Panc1 (cell line): ENCODE data around the gene SLC7A4. TPM values are rescaled to one million over a fixed set of nuclear protein-coding genes. Genes with fewer than 3 reads are reported as not detected.

Experiments used
- ATAC-seq: fragments of 200-7000 bp; cut with Tn5 transposase; 2 replicates; pipeline ENCODE4 v1.9.1; 2020; ENCODE audit warnings: mild to moderate bottlenecking, moderate library complexity
- BruUV-seq: library from RNA; stranded (reverse); fragments of 400-500 nt; replicated peaks from 2 replicates; lab custom pipeline; 2021; lab: Mats Ljungman, UMichigan
- CTCF ChIA-PET: fragments of 300-600 bp; sonication (Branson Sonifier 250); formaldehyde crosslinking; loops from one replicate; lab custom pipeline; 2022; ENCODE audit warnings: antibody characterized with exemption; lab: Charles Lee
- POLR2A ChIA-PET: fragments of 300-600 bp; sonication (Branson Sonifier 250); formaldehyde crosslinking; loops from one replicate; lab custom pipeline; 2022; ENCODE audit warnings: antibody characterized with exemption; lab: Charles Lee
- DNase-seq: peaks from one replicate; pipeline ENCODE4 v3.0.0-alpha.2; 2010; ENCODE audit warnings: low read depth, low spot score
- H3K27ac ChIP-seq: 2 replicates; pipeline ENCODE4 v1.5.1; 2011; ENCODE audit warnings: mild to moderate bottlenecking, low read length, inconsistent platforms
- H3K27me3 ChIP-seq: fragments of 200-500 bp; sonication (Bioruptor generic); 2 replicates; pipeline ENCODE4 v1.6.0; 2014; ENCODE audit warnings: low read length, inconsistent platforms; ENCODE audit not compliant: control insufficient read depth, insufficient read depth
- H3K36me3 ChIP-seq: fragments of 200-500 bp; sonication (Bioruptor generic); 2 replicates; pipeline ENCODE4 v1.5.1; 2014; ENCODE audit warnings: inconsistent platforms, mild to moderate bottlenecking, low read length, moderate library complexity; ENCODE audit not compliant: control insufficient read depth, insufficient read depth
- H3K4me1 ChIP-seq: 2 replicates; pipeline ENCODE4 v1.5.1; 2011; ENCODE audit warnings: inconsistent platforms, mild to moderate bottlenecking, low read length, moderate library complexity; ENCODE audit not compliant: control insufficient read depth, insufficient read depth
- H3K4me3 ChIP-seq, 2 experiments: 2 replicates each; pipeline ENCODE4 v1.5.1; 2011 to 2012; ENCODE audit warnings: low read depth in 2 of 2, low read length in 2 of 2, mild to moderate bottlenecking in 2 of 2, inconsistent platforms in 1 of 2, moderate library complexity in 1 of 2
- H3K9me3 ChIP-seq: fragments of 200-500 bp; sonication (Bioruptor generic); 2 replicates; pipeline ENCODE4 v1.5.1; 2014; ENCODE audit warnings: low read depth, mild to moderate bottlenecking, inconsistent platforms, low read length, moderate library complexity; ENCODE audit not compliant: control insufficient read depth, insufficient read depth
- CTCF ChIP-seq: fragments of 450-650 bp; IDR thresholded peaks from 2 replicates; pipeline ENCODE4 v1.5.1; 2017; ENCODE audit warnings: mild to moderate bottlenecking
- POLR2AphosphoS5 ChIP-seq: IDR thresholded peaks from 2 replicates; pipeline ENCODE4 v1.6.1; 2012; ENCODE audit warnings: mild to moderate bottlenecking, low read depth, low read length, moderate library complexity
- REST ChIP-seq, 2 experiments: IDR thresholded peaks; 2 replicates each; pipeline ENCODE4 v1.6.1; 2011 to 2012; ENCODE audit warnings: low read depth in 2 of 2, control low read depth in 1 of 2, low read length in 1 of 2, mild to moderate bottlenecking in 1 of 2, moderate library complexity in 1 of 2; ENCODE audit not compliant: insufficient read depth in 1 of 2
- SIN3A ChIP-seq: IDR thresholded peaks from 2 replicates; pipeline ENCODE4 v1.6.1; 2012; ENCODE audit warnings: low read depth, mild to moderate bottlenecking, low read length, moderate library complexity, borderline replicate concordance; ENCODE audit not compliant: insufficient read depth
- TCF7L2 ChIP-seq: IDR thresholded peaks from 2 replicates; pipeline ENCODE4 v1.6.1; 2011; ENCODE audit warnings: mild to moderate bottlenecking, low read depth, low read length, inconsistent platforms
- in situ Hi-C: cut with HindIII; loops from 2 replicates; pipeline ENCODE4 v1.10.0; 2016; ENCODE audit warnings: low sequenced_read_pairs, low pct_unique_long_range_greater_than_20kb
- intact Hi-C: fragments of 100-400 bp; cut with micrococcal nuclease; formaldehyde crosslinking; loops from one replicate; pipeline ENCODE4 v1.10.0; 2022; ENCODE audit not compliant: unreplicated experiment
- total RNA-seq: library from RNA; stranded (reverse); gene quantifications from one replicate; pipeline ENCODE4 v1.2.1, GENCODE V29; 2021; ENCODE audit not compliant: unreplicated experiment

The SLC7A4 gene
- total RNA-seq, 1 experiment from 2014 or later = not detected

GRCh38 chr22:21076912-21077625 is 44.7 kb upstream of the SLC7A4 start:
- no peak overlapping the region for H3K4me3 ChIP-seq
- BruUV-seq = no TSS peak
- DNase-seq = no peak
- in situ Hi-C loops = no loop called here
- no peak for ATAC-seq
- H3K9me3 ChIP-seq = no peaks in the 10 kb centered on the region
- no peaks in the 10 kb centered on the region for H3K36me3 ChIP-seq
- TF ChIP-seq TCF7L2 (no peak), SIN3A (no peak), REST (IDR thresholded peaks at IDR 0.05; ENCODE audit: insufficient read depth in 1 of 2, low read depth in 2 of 2, low read length in 1 of 2) (no peak), POLR2AphosphoS5 (no peak), CTCF (no peak)
- ChIA-PET POLR2A (no interaction called here), CTCF (no interaction called here)
- H3K4me1 ChIP-seq = no peaks in the 10 kb centered on the region
- H3K27ac ChIP-seq = no peak overlapping the region
- intact Hi-C loops = no loop called here
- H3K27me3 ChIP-seq = no peaks in the 10 kb centered on the region

- Histone ChIP-seq H3K4me1 (no peaks in the 10 kb centered on the region), H3K9me3 (no peaks in the 10 kb centered on the region), H3K4me3 (no peak overlapping the region), H3K27me3 (no peaks in the 10 kb centered on the region), H3K36me3 (no peaks in the 10 kb centered on the region), H3K27ac (no peak overlapping the region)
- CTCF ChIA-PET = no interaction called here
- TF ChIP-seq REST (IDR thresholded peaks at IDR 0.05; ENCODE audit: insufficient read depth in 1 of 2, low read depth in 2 of 2, low read length in 1 of 2) (no peak), SIN3A (no peak), POLR2AphosphoS5 (no peak), CTCF (no peak)
- BruUV-seq = no TSS peak
- POLR2A ChIA-PET = no interaction called here
- in situ Hi-C loops (no loop called here), intact Hi-C loops (no loop called here)
- DNase-seq = no peak
- ATAC-seq = no peak
These were observed 43.3 kb upstream of the SLC7A4 start for GRCh38 chr22:21075516-21076138.
